ENCODE measurements around the gene AGBL4.

The AGBL4 gene

DNA sequence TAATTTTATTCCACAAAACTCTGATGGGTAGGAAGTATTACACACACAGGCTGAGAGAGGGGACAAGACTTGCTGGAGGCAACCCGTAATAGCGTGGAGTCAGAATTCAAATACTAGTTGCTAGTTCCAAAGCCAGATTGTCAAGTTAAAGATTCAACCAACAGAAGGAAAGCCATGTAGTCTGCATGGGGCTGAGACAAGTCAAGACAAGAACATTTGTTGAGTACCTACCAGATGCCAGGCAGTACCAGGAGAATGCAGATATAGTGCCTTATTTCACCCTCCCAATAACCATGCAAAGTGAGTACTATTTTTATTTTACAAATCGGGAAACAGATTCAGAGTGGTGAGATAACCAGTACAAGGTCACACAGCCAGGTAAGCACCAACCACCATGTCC is 1441.3 kb downstream of the AGBL4 start:
- Histone ChIP-seq H2BK15ac (ENCODE audit: low read depth, poor library complexity, severe bottlenecking) (no peak overlapping the region), H2AK5ac (ENCODE audit: low read length, severe bottlenecking) (no peak overlapping the region), H2BK120ac (ENCODE audit: low read depth, low read length) (no peak overlapping the region), H3K27ac (ENCODE audit: low read length, poor library complexity, severe bottlenecking) (no peak overlapping the region), H3K9ac (ENCODE audit: low read length) (no peak overlapping the region), H3K4me3 (ENCODE audit: insufficient read depth in 1 of 2, low read depth in 1 of 2, low read length in 2 of 2) (no peak overlapping the region), H3K14ac (ENCODE audit: low read length in 2 of 2) (no peak overlapping the region), H2AFZ (ENCODE audit: low read depth, low read length) (no peak overlapping the region), H2BK12ac (ENCODE audit: low read length in 2 of 2) (no peak overlapping the region), H3K79me1 (replicated peaks; ENCODE audit: low read length, poor library complexity, severe bottlenecking) (no peaks in the 10 kb centered on the region), H3K18ac (ENCODE audit: low read depth in 1 of 2, low read length in 2 of 2) (no peak overlapping the region), H3K4me2 (ENCODE audit: low read length, poor library complexity, severe bottlenecking) (no peak overlapping the region), H4K8ac (ENCODE audit: low read length) (no peak overlapping the region), H3K4me1 (ENCODE audit: control insufficient read depth, insufficient read depth, low read depth, low read length) (no peaks in the 10 kb centered on the region), H3K36me3 (ENCODE audit: control insufficient read depth in 1 of 2, insufficient read depth in 2 of 2, low read depth in 1 of 2, low read length in 2 of 2) (no peaks in the 10 kb centered on the region), H3K4ac (ENCODE audit: low read depth in 1 of 2, low read length in 2 of 2) (no peak overlapping the region), H4K91ac (ENCODE audit: low read length) (no peak overlapping the region), H3K27me3 (ENCODE audit: control insufficient read depth in 1 of 2, insufficient read depth in 1 of 2, low read length in 2 of 2) (peaks cover 18 to 21% of the 10 kb centered on the region in 2 experiments), H3K23ac (ENCODE audit: low read length in 2 of 2) (no peak overlapping the region), H3K9me3 (ENCODE audit: control insufficient read depth, low read length) (no peaks in the 10 kb centered on the region), H2BK5ac (ENCODE audit: low read depth, low read length, poor library complexity, severe bottlenecking) (no peak overlapping the region)
- DNase-seq = no peak
- WGBS = 90% methylated on average over 3 of the region's 3 CpGs

DNA sequence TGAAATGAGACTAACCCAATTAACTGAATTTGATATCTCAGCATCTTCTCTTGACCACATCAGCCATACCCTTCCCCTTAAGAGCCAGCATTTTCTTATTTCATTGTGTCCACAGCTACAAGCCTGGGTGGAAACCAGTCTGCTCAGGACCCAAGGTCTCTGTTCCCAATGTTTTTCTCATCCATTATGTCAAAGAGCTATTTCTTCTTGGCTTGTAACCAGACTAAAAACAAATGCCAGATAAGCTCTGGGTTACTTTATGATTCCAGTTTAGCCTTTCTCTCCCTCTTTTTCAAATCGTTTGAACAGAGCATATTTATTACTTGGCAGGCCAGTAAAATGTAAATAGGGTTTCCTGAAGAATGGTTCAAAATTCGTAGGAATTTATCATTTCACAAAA is 1442.5 kb downstream of the AGBL4 start:
- Histone ChIP-seq H2AK5ac (ENCODE audit: low read length, severe bottlenecking) (no peak overlapping the region), H3K79me1 (replicated peaks; ENCODE audit: low read length, poor library complexity, severe bottlenecking) (no peaks in the 10 kb centered on the region), H2AFZ (ENCODE audit: low read depth, low read length) (no peak overlapping the region), H3K9ac (ENCODE audit: low read length) (no peak overlapping the region), H3K27me3 (ENCODE audit: control insufficient read depth in 1 of 2, insufficient read depth in 1 of 2, low read length in 2 of 2) (peaks cover 12 to 14% of the 10 kb centered on the region in 2 experiments), H3K4me1 (ENCODE audit: control insufficient read depth, insufficient read depth, low read depth, low read length) (no peaks in the 10 kb centered on the region), H3K36me3 (ENCODE audit: control insufficient read depth in 1 of 2, insufficient read depth in 2 of 2, low read depth in 1 of 2, low read length in 2 of 2) (no peaks in the 10 kb centered on the region), H2BK120ac (ENCODE audit: low read depth, low read length) (no peak overlapping the region), H3K9me3 (ENCODE audit: control insufficient read depth, low read length) (no peaks in the 10 kb centered on the region), H3K14ac (ENCODE audit: low read length in 2 of 2) (no peak overlapping the region), H3K27ac (ENCODE audit: low read length, poor library complexity, severe bottlenecking) (no peak overlapping the region), H4K8ac (ENCODE audit: low read length) (no peak overlapping the region), H2BK12ac (ENCODE audit: low read length in 2 of 2) (no peak overlapping the region), H2BK15ac (ENCODE audit: low read depth, poor library complexity, severe bottlenecking) (no peak overlapping the region), H3K18ac (ENCODE audit: low read depth in 1 of 2, low read length in 2 of 2) (no peak overlapping the region), H2BK5ac (ENCODE audit: low read depth, low read length, poor library complexity, severe bottlenecking) (no peak overlapping the region), H3K4me3 (ENCODE audit: insufficient read depth in 1 of 2, low read depth in 1 of 2, low read length in 2 of 2) (no peak overlapping the region), H3K23ac (ENCODE audit: low read length in 2 of 2) (no peak overlapping the region), H3K4ac (ENCODE audit: low read depth in 1 of 2, low read length in 2 of 2) (no peak overlapping the region), H4K91ac (ENCODE audit: low read length) (no peak overlapping the region), H3K4me2 (ENCODE audit: low read length, poor library complexity, severe bottlenecking) (no peak overlapping the region)
- 41% methylated on average over 2 of the region's 2 CpGs for WGBS
- DNase-seq = no peak

DNA sequence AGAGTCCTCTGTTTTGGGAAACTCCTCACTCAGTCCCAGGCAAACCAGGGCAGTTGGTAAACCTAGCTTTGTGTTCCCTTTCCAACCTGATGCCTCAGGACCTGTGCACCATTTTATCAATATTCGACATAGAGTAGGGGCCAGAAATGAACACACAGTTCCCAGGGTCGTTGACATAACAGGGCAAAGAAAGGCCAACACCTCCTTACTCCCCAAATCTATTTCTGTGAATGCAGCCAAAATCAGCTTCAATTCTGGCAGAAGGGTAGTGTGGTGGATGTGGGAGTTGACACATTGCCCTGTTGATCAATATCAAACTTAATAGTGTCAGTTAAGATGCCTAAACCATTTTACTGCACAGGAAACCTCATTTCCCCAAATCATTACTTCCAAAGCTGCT is 1447.2 kb downstream of the AGBL4 start:
- Histone ChIP-seq H3K14ac (ENCODE audit: low read length in 2 of 2) (no peak overlapping the region), H4K8ac (ENCODE audit: low read length) (no peak overlapping the region), H2BK12ac (ENCODE audit: low read length in 2 of 2) (no peak overlapping the region), H3K18ac (ENCODE audit: low read depth in 1 of 2, low read length in 2 of 2) (no peak overlapping the region), H3K9me3 (ENCODE audit: control insufficient read depth, low read length) (no peaks in the 10 kb centered on the region), H3K27ac (ENCODE audit: low read length, poor library complexity, severe bottlenecking) (no peak overlapping the region), H2AFZ (ENCODE audit: low read depth, low read length) (no peak overlapping the region), H4K91ac (ENCODE audit: low read length) (no peak overlapping the region), H2BK5ac (ENCODE audit: low read depth, low read length, poor library complexity, severe bottlenecking) (no peak overlapping the region), H3K36me3 (ENCODE audit: control insufficient read depth in 1 of 2, insufficient read depth in 2 of 2, low read depth in 1 of 2, low read length in 2 of 2) (no peaks in the 10 kb centered on the region), H2BK15ac (ENCODE audit: low read depth, poor library complexity, severe bottlenecking) (no peak overlapping the region), H2BK120ac (ENCODE audit: low read depth, low read length) (no peak overlapping the region), H3K4me2 (ENCODE audit: low read length, poor library complexity, severe bottlenecking) (no peak overlapping the region), H3K79me1 (replicated peaks; ENCODE audit: low read length, poor library complexity, severe bottlenecking) (no peaks in the 10 kb centered on the region), H2AK5ac (ENCODE audit: low read length, severe bottlenecking) (no peak overlapping the region), H3K4me3 (ENCODE audit: insufficient read depth in 1 of 2, low read depth in 1 of 2, low read length in 2 of 2) (no peak overlapping the region), H3K4me1 (ENCODE audit: control insufficient read depth, insufficient read depth, low read depth, low read length) (no peaks in the 10 kb centered on the region), H3K4ac (ENCODE audit: low read depth in 1 of 2, low read length in 2 of 2) (no peak overlapping the region), H3K27me3 (ENCODE audit: control insufficient read depth in 1 of 2, insufficient read depth in 1 of 2, low read length in 2 of 2) (peaks cover 10 to 15% of the 10 kb centered on the region in 2 experiments), H3K9ac (ENCODE audit: low read length) (no peak overlapping the region), H3K23ac (ENCODE audit: low read length in 2 of 2) (no peak overlapping the region)
- 100% methylated on average over 1 of the region's 2 CpGs for WGBS
- no peak for DNase-seq

DNA sequence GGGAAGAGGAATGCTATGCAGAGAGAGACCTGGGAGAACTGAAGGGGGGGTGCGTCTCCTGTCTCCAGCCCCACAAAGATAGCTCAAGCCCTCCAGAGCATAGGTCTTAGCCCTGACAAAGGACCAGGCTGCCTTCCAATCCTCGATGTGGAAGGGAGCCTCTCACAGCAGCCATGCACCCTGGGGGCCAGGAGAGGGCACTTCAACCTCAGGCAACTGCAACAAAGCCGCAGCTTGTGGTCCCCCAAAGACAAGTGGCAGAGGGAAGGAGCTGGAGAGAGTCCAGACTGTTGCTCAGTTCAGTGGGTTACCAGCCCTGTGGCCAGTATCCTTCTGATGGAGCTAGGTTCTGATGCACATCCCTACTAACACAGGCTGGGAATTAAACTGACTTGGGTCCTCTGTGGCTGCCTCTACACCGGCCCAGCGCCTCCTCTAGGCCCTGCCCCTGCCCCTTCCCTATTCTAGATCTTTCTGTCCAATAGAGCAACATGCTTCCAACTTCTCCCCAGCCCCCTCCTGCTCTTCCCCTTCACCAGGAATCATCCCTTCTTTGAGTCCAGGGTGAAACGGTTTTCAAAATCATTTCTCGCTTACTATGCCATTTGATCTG is 1451.0 kb downstream of the AGBL4 start:
- no peak overlapping the region for H2BK120ac ChIP-seq (ENCODE audit: low read depth, low read length)
- H2BK5ac ChIP-seq (ENCODE audit: low read depth, low read length, poor library complexity, severe bottlenecking) = no peak overlapping the region
- no peak overlapping the region for H4K91ac ChIP-seq (ENCODE audit: low read length)

More for the DNA sequence above, 1451.0 kb downstream of the AGBL4 start:
- no peaks in the 10 kb centered on the region for H3K4me1 ChIP-seq (ENCODE audit: control insufficient read depth, insufficient read depth, low read depth, low read length)
- no peak overlapping the region for H4K8ac ChIP-seq (ENCODE audit: low read length)
- peaks cover 6 to 20% of the 10 kb centered on the region in 2 experiments for H3K27me3 ChIP-seq (ENCODE audit: control insufficient read depth in 1 of 2, insufficient read depth in 1 of 2, low read length in 2 of 2)
- no peak overlapping the region for H3K9ac ChIP-seq (ENCODE audit: low read length)
- no peaks in the 10 kb centered on the region for H3K79me1 ChIP-seq (replicated peaks; ENCODE audit: low read length, poor library complexity, severe bottlenecking)
- no peak overlapping the region for H2AFZ ChIP-seq (ENCODE audit: low read depth, low read length)
- no peak overlapping the region for H3K14ac ChIP-seq (ENCODE audit: low read length in 2 of 2)
- no peak overlapping the region for H3K4me3 ChIP-seq (ENCODE audit: insufficient read depth in 1 of 2, low read depth in 1 of 2, low read length in 2 of 2)
- 26% methylated on average over 5 of the region's 7 CpGs for WGBS
- no peaks in the 10 kb centered on the region for H3K9me3 ChIP-seq (ENCODE audit: control insufficient read depth, low read length)
- no peak overlapping the region for H2BK12ac ChIP-seq (ENCODE audit: low read length in 2 of 2)
- DNase-seq = peak; percentile 12
- no peak overlapping the region for H3K4ac ChIP-seq (ENCODE audit: low read depth in 1 of 2, low read length in 2 of 2)
- H3K18ac ChIP-seq (ENCODE audit: low read depth in 1 of 2, low read length in 2 of 2) = no peak overlapping the region
- no peaks in the 10 kb centered on the region for H3K36me3 ChIP-seq (ENCODE audit: control insufficient read depth in 1 of 2, insufficient read depth in 2 of 2, low read depth in 1 of 2, low read length in 2 of 2)
- no peak overlapping the region for H2BK15ac ChIP-seq (ENCODE audit: low read depth, poor library complexity, severe bottlenecking)
- no peak overlapping the region for H3K4me2 ChIP-seq (ENCODE audit: low read length, poor library complexity, severe bottlenecking)
- no peak overlapping the region for H3K27ac ChIP-seq (ENCODE audit: low read length, poor library complexity, severe bottlenecking)
- no peak overlapping the region for H2AK5ac ChIP-seq (ENCODE audit: low read length, severe bottlenecking)
- H3K23ac ChIP-seq (ENCODE audit: low read length in 2 of 2) = no peak overlapping the region

All from mesenchymal stem cell (in vitro differentiated cells and primary cell).